ENCODE results near the gene ALG2.

DNA sequence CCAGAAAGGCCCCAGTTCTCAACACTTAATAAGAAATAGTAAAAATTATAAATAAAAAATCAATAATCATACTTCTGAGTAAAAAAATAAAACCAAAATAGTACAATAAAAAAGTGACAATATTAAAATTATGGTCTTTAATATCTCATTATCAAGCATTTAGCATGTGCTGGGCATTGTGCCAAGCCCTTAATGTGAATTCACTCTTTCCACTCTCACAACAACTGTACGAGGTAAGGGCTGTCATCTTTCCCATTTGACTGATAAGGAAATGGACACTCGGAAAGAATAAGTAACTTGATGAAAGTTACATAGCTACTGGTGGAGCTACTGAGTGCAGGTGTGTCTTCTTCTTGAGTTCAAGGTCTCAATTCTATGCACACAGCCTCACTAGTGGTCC lies 43.9 kb upstream of the ALG2 start:
- TF ChIP-seq CTCF (conservative IDR thresholded peaks at IDR 0.05; ENCODE audit: low read depth in 2 of 2) (no peak), POLR2AphosphoS5 (IDR thresholded peaks at IDR 0.05; ENCODE audit: low read depth) (no peak), REST (IDR thresholded peaks at IDR 0.05; ENCODE audit: unreplicated experiment) (no peak), EZH2 (IDR thresholded peaks at IDR 0.05; ENCODE audit: low read depth, unreplicated experiment) (no peak), CREB1 (CRISPR knock-in tag; IDR thresholded peaks at IDR 0.05; ENCODE audit: low read depth) (no peak)
